ENCODE measurements around the gene SYNDIG1.

Gene SYNDIG1

DNA sequence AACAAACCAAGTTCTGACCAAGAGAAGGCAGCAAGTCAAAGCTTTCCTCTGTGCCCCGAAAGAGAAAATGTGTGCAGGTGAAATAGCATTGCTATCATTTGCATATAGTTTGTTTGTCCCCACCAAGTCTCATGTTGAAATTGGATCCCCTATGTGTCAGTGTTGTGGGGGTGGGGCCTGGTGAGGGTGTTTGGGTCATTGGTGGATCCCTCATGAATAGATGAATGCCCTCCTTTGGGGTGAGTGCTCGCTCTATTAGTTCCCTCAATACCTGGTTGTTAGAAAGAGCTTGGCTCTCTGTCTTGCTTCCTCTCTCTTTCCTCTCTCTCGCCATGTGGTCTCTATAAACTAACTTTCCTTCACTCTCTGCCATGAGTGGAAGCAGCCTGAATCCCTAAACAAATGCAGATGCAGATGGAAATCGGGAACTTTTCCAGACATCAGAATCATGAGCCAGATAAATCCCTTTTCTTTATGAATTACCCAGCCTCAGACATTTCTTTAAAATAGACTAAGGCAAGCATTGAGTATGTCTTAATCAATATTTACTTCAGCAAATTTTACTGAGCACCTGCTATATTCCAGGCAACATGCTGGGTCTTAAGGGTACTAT lies 43.8 kb upstream of the SYNDIG1 start:
- H3K27ac ChIP-seq (replicated peaks): no peak overlapping the region
- no peak for DNase-seq (ENCODE audit: low read depth in 1 of 2, low spot score in 1 of 2)
- TF ChIP-seq SPI1 (IDR thresholded peaks at IDR 0.05; ENCODE audit: borderline replicate concordance, low read depth): no peak
- TF ChIP-seq, protein P1, sequence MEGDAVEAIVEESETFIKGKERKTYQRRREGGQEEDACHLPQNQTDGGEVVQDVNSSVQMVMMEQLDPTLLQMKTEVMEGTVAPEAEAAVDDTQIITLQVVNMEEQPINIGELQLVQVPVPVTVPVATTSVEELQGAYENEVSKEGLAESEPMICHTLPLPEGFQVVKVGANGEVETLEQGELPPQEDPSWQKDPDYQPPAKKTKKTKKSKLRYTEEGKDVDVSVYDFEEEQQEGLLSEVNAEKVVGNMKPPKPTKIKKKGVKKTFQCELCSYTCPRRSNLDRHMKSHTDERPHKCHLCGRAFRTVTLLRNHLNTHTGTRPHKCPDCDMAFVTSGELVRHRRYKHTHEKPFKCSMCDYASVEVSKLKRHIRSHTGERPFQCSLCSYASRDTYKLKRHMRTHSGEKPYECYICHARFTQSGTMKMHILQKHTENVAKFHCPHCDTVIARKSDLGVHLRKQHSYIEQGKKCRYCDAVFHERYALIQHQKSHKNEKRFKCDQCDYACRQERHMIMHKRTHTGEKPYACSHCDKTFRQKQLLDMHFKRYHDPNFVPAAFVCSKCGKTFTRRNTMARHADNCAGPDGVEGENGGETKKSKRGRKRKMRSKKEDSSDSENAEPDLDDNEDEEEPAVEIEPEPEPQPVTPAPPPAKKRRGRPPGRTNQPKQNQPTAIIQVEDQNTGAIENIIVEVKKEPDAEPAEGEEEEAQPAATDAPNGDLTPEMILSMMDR (IDR thresholded peaks at IDR 0.05; ENCODE audit: insufficient read depth, low read length): no peak
- TF ChIP-seq POLR2AphosphoS5 (IDR thresholded peaks at IDR 0.05; ENCODE audit: low read depth): no peak
- TF ChIP-seq, protein P2, sequence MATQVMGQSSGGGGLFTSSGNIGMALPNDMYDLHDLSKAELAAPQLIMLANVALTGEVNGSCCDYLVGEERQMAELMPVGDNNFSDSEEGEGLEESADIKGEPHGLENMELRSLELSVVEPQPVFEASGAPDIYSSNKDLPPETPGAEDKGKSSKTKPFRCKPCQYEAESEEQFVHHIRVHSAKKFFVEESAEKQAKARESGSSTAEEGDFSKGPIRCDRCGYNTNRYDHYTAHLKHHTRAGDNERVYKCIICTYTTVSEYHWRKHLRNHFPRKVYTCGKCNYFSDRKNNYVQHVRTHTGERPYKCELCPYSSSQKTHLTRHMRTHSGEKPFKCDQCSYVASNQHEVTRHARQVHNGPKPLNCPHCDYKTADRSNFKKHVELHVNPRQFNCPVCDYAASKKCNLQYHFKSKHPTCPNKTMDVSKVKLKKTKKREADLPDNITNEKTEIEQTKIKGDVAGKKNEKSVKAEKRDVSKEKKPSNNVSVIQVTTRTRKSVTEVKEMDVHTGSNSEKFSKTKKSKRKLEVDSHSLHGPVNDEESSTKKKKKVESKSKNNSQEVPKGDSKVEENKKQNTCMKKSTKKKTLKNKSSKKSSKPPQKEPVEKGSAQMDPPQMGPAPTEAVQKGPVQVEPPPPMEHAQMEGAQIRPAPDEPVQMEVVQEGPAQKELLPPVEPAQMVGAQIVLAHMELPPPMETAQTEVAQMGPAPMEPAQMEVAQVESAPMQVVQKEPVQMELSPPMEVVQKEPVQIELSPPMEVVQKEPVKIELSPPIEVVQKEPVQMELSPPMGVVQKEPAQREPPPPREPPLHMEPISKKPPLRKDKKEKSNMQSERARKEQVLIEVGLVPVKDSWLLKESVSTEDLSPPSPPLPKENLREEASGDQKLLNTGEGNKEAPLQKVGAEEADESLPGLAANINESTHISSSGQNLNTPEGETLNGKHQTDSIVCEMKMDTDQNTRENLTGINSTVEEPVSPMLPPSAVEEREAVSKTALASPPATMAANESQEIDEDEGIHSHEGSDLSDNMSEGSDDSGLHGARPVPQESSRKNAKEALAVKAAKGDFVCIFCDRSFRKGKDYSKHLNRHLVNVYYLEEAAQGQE (IDR thresholded peaks at IDR 0.05; ENCODE audit: insufficient replicate concordance, low read depth): no peak
- no peak for TF ChIP-seq GABPA (IDR thresholded peaks at IDR 0.05; ENCODE audit: low read depth)
- H3K4me3 ChIP-seq (replicated peaks; ENCODE audit: insufficient read depth, low read length): no peak overlapping the region
- no peaks in the 10 kb centered on the region for H3K27me3 ChIP-seq (ENCODE audit: insufficient read depth, poor library complexity, severe bottlenecking)

DNA sequence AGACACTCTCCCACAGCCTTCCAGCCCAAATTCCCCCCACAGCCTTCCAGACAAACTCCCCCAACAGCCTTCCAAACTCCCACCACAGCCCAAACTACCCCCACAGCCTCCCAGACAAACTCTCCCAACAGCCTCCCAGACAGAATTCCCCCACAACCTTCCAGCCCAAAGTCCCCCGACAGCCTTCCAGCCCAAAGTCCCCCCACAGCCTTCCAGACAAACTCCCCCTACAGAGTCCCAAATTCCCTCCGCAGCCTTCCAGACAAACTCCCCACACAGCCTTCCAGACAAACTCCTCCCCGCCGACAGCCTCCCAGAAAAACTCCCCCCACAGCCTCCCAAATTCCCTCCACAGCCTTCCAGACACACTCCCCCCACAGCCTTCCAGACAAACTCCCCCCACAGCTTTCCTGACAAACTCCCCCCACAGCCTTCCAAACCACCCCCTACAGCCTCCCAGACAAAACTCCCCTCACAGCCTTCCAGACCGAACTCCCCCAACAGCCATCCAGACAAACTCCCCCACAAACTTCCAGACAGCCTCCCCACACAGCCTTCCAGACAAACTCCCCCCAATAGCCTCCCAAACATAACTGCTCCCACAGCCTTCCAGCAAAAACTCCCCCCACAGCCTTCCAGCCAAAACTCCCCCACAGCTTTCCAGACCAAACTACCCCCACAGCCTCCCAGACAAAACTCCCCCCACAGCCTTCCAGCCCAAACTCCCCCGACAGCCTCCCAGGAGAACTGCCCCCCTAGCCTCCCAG lies 38.0 kb upstream of the SYNDIG1 start:
- Histone ChIP-seq H3K27me3 (ENCODE audit: insufficient read depth, poor library complexity, severe bottlenecking) (no peaks in the 10 kb centered on the region), H3K27ac (replicated peaks) (no peak overlapping the region), H3K4me3 (replicated peaks; ENCODE audit: insufficient read depth, low read length) (no peak overlapping the region)
- DNase-seq (ENCODE audit: low read depth in 1 of 2, low spot score in 1 of 2): no peak
- no peak for TF ChIP-seq GABPA (IDR thresholded peaks at IDR 0.05; ENCODE audit: low read depth)
- no peak for TF ChIP-seq SPI1 (IDR thresholded peaks at IDR 0.05; ENCODE audit: borderline replicate concordance, low read depth)
- TF ChIP-seq, protein P2 (IDR thresholded peaks at IDR 0.05; ENCODE audit: insufficient replicate concordance, low read depth): no peak

DNA sequence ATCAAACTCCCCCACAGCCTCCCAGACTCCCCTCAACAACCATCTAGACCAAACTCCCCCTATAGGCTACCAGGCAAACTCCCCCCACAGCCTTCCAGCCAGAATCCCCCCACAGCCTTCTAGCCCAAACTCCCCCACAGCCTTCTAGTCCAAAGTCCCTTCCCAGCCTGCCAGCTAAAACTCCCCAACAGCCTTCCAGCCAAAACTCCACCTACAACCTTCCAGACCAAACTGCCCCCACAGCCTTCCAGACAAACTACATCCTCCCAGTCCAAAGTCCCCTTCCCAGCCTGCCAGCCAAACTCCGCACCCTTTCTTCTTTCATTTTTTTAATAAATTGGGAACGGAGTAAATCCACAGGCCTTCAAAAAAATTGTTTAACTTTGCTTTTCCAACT lies 37.4 kb upstream of the SYNDIG1 start:
- Histone ChIP-seq H3K4me3 (replicated peaks; ENCODE audit: insufficient read depth, low read length) (no peak overlapping the region), H3K27ac (replicated peaks) (no peak overlapping the region), H3K27me3 (ENCODE audit: insufficient read depth, poor library complexity, severe bottlenecking) (no peaks in the 10 kb centered on the region)
- DNase-seq (ENCODE audit: low read depth in 1 of 2, low spot score in 1 of 2): no peak
- no peak for TF ChIP-seq POLR2AphosphoS5 (IDR thresholded peaks at IDR 0.05; ENCODE audit: low read depth)
- TF ChIP-seq, protein P2 (IDR thresholded peaks at IDR 0.05; ENCODE audit: insufficient replicate concordance, low read depth): no peak
- no peak for TF ChIP-seq SPI1 (IDR thresholded peaks at IDR 0.05; ENCODE audit: borderline replicate concordance, low read depth)
- TF ChIP-seq, protein P1 (IDR thresholded peaks at IDR 0.05; ENCODE audit: insufficient read depth, low read length): no peak
- no peak for TF ChIP-seq GABPA (IDR thresholded peaks at IDR 0.05; ENCODE audit: low read depth)
